HCT116 (cell line): Measurements from ENCODE around the gene CNTN4. TPM values are rescaled to one million over a fixed set of nuclear protein-coding genes. Genes with fewer than 3 reads are reported as not detected.

ENCODE experiments used
- ATAC-seq: fragments of 200-7000 bp; cut with Tn5 transposase; 2 replicates; pipeline ENCODE4 v1.9.1; 2020; ENCODE audit warnings: mild to moderate bottlenecking, moderate library complexity
- BruUV-seq: library from RNA; stranded (reverse); fragments of 400-500 nt; replicated peaks from 2 replicates; lab custom pipeline; 2021; lab: Mats Ljungman, UMichigan
- CTCF ChIA-PET: fragments of 300-600 bp; sonication (Branson Sonifier 250); formaldehyde crosslinking; loops from one replicate; lab custom pipeline; 2021; ENCODE audit warnings: antibody characterized with exemption; lab: Charles Lee
- POLR2A ChIA-PET: fragments of 300-600, 350-600 bp; sonication (Branson Sonifier 250); formaldehyde crosslinking; loops from one replicate; lab custom pipeline; 2021; ENCODE audit warnings: antibody characterized with exemption; lab: Charles Lee
- RAD21 ChIA-PET, 2 experiments: fragments of 300-600 bp; sonication (Branson Sonifier 250); formaldehyde crosslinking; loops; one replicate each; lab custom pipeline; 2023; ENCODE audit warnings: low total read pairs in 2 of 2; ENCODE audit not compliant: uncharacterized antibody in 2 of 2, unreplicated experiment in 2 of 2, low non-redundant PET in 1 of 2; lab: Charles Lee
- DNase-seq: peaks from one replicate; pipeline ENCODE4 v3.0.0-alpha.2; 2010; ENCODE audit warnings: low read depth, low spot score
- H2AFZ ChIP-seq: fragments of 200-600 bp; shearing (Covaris generic), sonication (generic); 2 replicates; pipeline ENCODE4 v1.6.1; 2017; ENCODE audit warnings: low read depth, mixed run types, mixed read lengths, antibody characterized with exemption, low read length; ENCODE audit not compliant: poor library complexity, severe bottlenecking
- H3K27ac ChIP-seq: 2 replicates; pipeline ENCODE4 v1.5.1; 2012; ENCODE audit warnings: low read depth, low read length
- H3K27me3 ChIP-seq: fragments of 200-600 bp; sonication (generic); 2 replicates; pipeline ENCODE4 v1.6.1; 2016; ENCODE audit warnings: mixed run types, low read length, mixed read lengths; ENCODE audit not compliant: insufficient read depth
- H3K36me3 ChIP-seq, 2 experiments: fragments of 200-500 bp in 1 of 2; fragments of 200-600 bp in 1 of 2; sonication (Bioruptor generic) in 1 of 2; sonication (generic) in 1 of 2; 2 replicates each; pipeline versions ENCODE4 v1.5.1 to v1.6.1; 2014 to 2016; ENCODE audit warnings: low read length in 2 of 2, inconsistent platforms in 1 of 2, mixed read lengths in 1 of 2, mixed run types in 1 of 2; ENCODE audit not compliant: insufficient read depth in 2 of 2, control insufficient read depth in 1 of 2
- H3K4me1 ChIP-seq, 2 experiments: fragments of 200-600 bp in 1 of 2; sonication (generic) in 1 of 2; 2 replicates each; pipeline versions ENCODE4 v1.5.1 to v1.6.1; 2012 to 2017; ENCODE audit warnings: low read length in 2 of 2, inconsistent platforms in 1 of 2, mild to moderate bottlenecking in 1 of 2, mixed read lengths in 1 of 2, mixed run types in 1 of 2, moderate library complexity in 1 of 2; ENCODE audit not compliant: insufficient read depth in 2 of 2, control insufficient read depth in 1 of 2
- H3K4me2 ChIP-seq: fragments of 200-600 bp; sonication (generic); 2 replicates; pipeline ENCODE4 v1.6.1; 2017; ENCODE audit warnings: mixed run types, low read length, mixed read lengths
- H3K4me3 ChIP-seq, 2 experiments: fragments of 200-600 bp in 1 of 2; sonication (generic) in 1 of 2; replicated peaks in 1 of 2; 2 replicates each; pipeline ENCODE4 v1.5.1; 2011 to 2016; ENCODE audit warnings: low read length in 2 of 2, control low read depth in 1 of 2, low read depth in 1 of 2, mild to moderate bottlenecking in 1 of 2, mixed read lengths in 1 of 2, mixed run types in 1 of 2
- H3K79me2 ChIP-seq: fragments of 200-600 bp; sonication (generic); 2 replicates; pipeline ENCODE4 v1.6.1; 2017; ENCODE audit warnings: mild to moderate bottlenecking, mixed run types, low read length, moderate library complexity, mixed read lengths; ENCODE audit not compliant: insufficient read depth
- H3K9ac ChIP-seq: fragments of 200-600 bp; sonication (generic); 2 replicates; pipeline ENCODE4 v1.6.1; 2016; ENCODE audit warnings: low read length, mixed read lengths
- H3K9me2 ChIP-seq: fragments of 200-600 bp; sonication (generic), shearing (Covaris generic); 2 replicates; pipeline ENCODE4 v1.6.1; 2017; ENCODE audit warnings: mixed run types, mild to moderate bottlenecking, moderate library complexity; ENCODE audit not compliant: insufficient read depth
- H3K9me3 ChIP-seq, 2 experiments: fragments of 200-500 bp in 1 of 2; fragments of 200-600 bp in 1 of 2; sonication (Bioruptor generic) in 1 of 2; sonication (generic) in 1 of 2; 2 replicates each; pipeline ENCODE4 v1.6.1; 2014 to 2017; ENCODE audit warnings: low read length in 2 of 2, mixed read lengths in 2 of 2, inconsistent platforms in 1 of 2, low read depth in 1 of 2, mild to moderate bottlenecking in 1 of 2, mixed run types in 1 of 2, moderate library complexity in 1 of 2; ENCODE audit not compliant: control insufficient read depth in 1 of 2, insufficient read depth in 1 of 2
- H4K20me1 ChIP-seq: fragments of 200-600 bp; sonication (generic), shearing (Covaris generic); 2 replicates; pipeline ENCODE4 v1.6.1; 2017; ENCODE audit warnings: mixed run types, mild to moderate bottlenecking, moderate library complexity; ENCODE audit not compliant: insufficient read depth
- CBX3 ChIP-seq: IDR thresholded peaks from 2 replicates; pipeline ENCODE4 v1.6.1; 2012; ENCODE audit warnings: low read depth
- ELF1 ChIP-seq: IDR thresholded peaks from 2 replicates; pipeline ENCODE4 v1.6.1; 2012; ENCODE audit warnings: low read depth, borderline replicate concordance
- EZH2phosphoT487 ChIP-seq: fragments of 200-600 bp; IDR thresholded peaks from 2 replicates; pipeline ENCODE4 v1.6.1; 2018; ENCODE audit warnings: antibody characterized with exemption, borderline replicate concordance
- FOSL1 ChIP-seq: IDR thresholded peaks from 2 replicates; pipeline ENCODE4 v1.6.1; 2012; ENCODE audit warnings: low read depth
- JUND ChIP-seq: IDR thresholded peaks from 2 replicates; pipeline ENCODE4 v1.6.1; 2012
- MAX ChIP-seq: IDR thresholded peaks from 2 replicates; pipeline ENCODE4 v1.6.1; 2012
- SP1 ChIP-seq: IDR thresholded peaks from 2 replicates; pipeline ENCODE4 v1.6.1; 2012; ENCODE audit warnings: low read depth
- YY1 ChIP-seq: IDR thresholded peaks from 2 replicates; pipeline ENCODE4 v1.6.1; 2011; ENCODE audit warnings: low read length, low read depth, moderate library complexity, mild to moderate bottlenecking; ENCODE audit not compliant: insufficient replicate concordance; ENCODE audit errors: extremely low read depth
- ZBTB33 ChIP-seq: IDR thresholded peaks from 2 replicates; pipeline ENCODE4 v1.6.1; 2011; ENCODE audit warnings: mild to moderate bottlenecking, low read length, moderate library complexity; ENCODE audit not compliant: insufficient replicate concordance; ENCODE audit errors: extremely low read depth
- ZFX ChIP-seq: fragments of 450-650 bp; IDR thresholded peaks from 2 replicates; pipeline ENCODE4 v1.6.1; 2017
- intact Hi-C: fragments of 100-400 bp; cut with micrococcal nuclease; formaldehyde crosslinking; loops from 2 replicates; pipeline ENCODE4 v1.10.0; 2022
- total RNA-seq: library from RNA; stranded (reverse); gene quantifications from one replicate; pipeline ENCODE4 v1.2.1, GENCODE V29; 2021; ENCODE audit not compliant: unreplicated experiment

The CNTN4 gene
- total RNA-seq, 1 experiment from 2014 or later, result not detected

GRCh38 chr3:2944628-2945027 is 846.0 kb downstream of the CNTN4 start:
- no peak overlapping the region for H3K9ac ChIP-seq
- H3K4me3 ChIP-seq, result no peak overlapping the region
- POLR2A ChIA-PET, result no interaction called here
- no peaks in the 10 kb centered on the region for H3K27me3 ChIP-seq
- no peak for DNase-seq
- no peaks in the 10 kb centered on the region for H4K20me1 ChIP-seq
- no peaks in the 10 kb centered on the region for H3K4me1 ChIP-seq
- H3K79me2 ChIP-seq, result no peaks in the 10 kb centered on the region
- no peak overlapping the region for H3K27ac ChIP-seq
- RAD21 ChIA-PET, result no interaction called here
- ATAC-seq, result no peak
- H3K9me3 ChIP-seq, result no peaks in the 10 kb centered on the region
- intact Hi-C loops, result no loop called here
- no TSS peak for BruUV-seq
- no peak overlapping the region for H2AFZ ChIP-seq
- TF ChIP-seq CBX3 (no peak), ELF1 (no peak), SP1 (no peak), MAX (no peak), ZFX (no peak), EZH2phosphoT487 (no peak), YY1 (no peak), ZBTB33 (no peak), JUND (no peak), FOSL1 (no peak)
- no peaks in the 10 kb centered on the region for H3K36me3 ChIP-seq
- H3K4me2 ChIP-seq, result no peak overlapping the region
- CTCF ChIA-PET, result no interaction called here
- H3K9me2 ChIP-seq, result no peaks in the 10 kb centered on the region
